Activated CD8-positive, alpha-beta memory T cell treated with anti-CD3 and anti-CD28 coated beads, Interleukin-2, amount 50 U/mL, for 4 hours (primary cell): ENCODE results near the gene POF1B.
"Not testable (repeated sequence)": the region's sequence is repeated elsewhere in the genome, so short reads cannot be mapped to it uniquely, and the experiment has no call there.

ENCODE experiments used
- DNase-seq: peaks from one replicate; pipeline ENCODE4 v3.0.0-alpha.2; 2020

The POF1B gene

GRCh38 chrX:85379174-85379907 is at the start of gene POF1B:
TSS of gene POF1B (minus strand) at chrX:85379665. CDS start at chrX:85379454, 211 bp downstream.
- DNase-seq = no peak

- no peak for DNase-seq
Measured at GRCh38 chrX:85429066-85429465, 49.6 kb upstream of the POF1B start.

GRCh38 chrX:85419293-85419692 is 39.8 kb upstream of the POF1B start:
- no peak for DNase-seq

- DNase-seq = no peak
Measured at GRCh38 chrX:85391878-85392238, 12.4 kb upstream of the POF1B start.

GRCh38 chrX:85391185-85391877 is 11.9 kb upstream of the POF1B start:
- DNase-seq = no peak

GRCh38 chrX:85381602-85382001 is 2.1 kb upstream of the POF1B start:
- no peak for DNase-seq

GRCh38 chrX:85378461-85378860 is 1.0 kb downstream of the POF1B start:
- no peak for DNase-seq

- no peak for DNase-seq
Measured at GRCh38 chrX:85375333-85375738, 4.1 kb downstream of the POF1B start.

- DNase-seq = no peak
Measured at GRCh38 chrX:85365370-85365995, 14.0 kb downstream of the POF1B start.

- DNase-seq = no peak
Measured at GRCh38 chrX:85359051-85359450, 20.4 kb downstream of the POF1B start.

- no peak for DNase-seq
Measured at GRCh38 chrX:85345523-85345922, 33.9 kb downstream of the POF1B start.

- DNase-seq = no peak
Measured at GRCh38 chrX:85327060-85327333, 52.5 kb downstream of the POF1B start.

GRCh38 chrX:85326234-85327059 is 53.0 kb downstream of the POF1B start:
- DNase-seq = no peak

- not testable (repeated sequence) for DNase-seq
Measured at GRCh38 chrX:85311348-85311747, 68.1 kb downstream of the POF1B start.

GRCh38 chrX:85309717-85310116 is 69.7 kb downstream of the POF1B start:
- no peak for DNase-seq

- no peak for DNase-seq
Measured at GRCh38 chrX:85303544-85303943, 75.9 kb downstream of the POF1B start.

- DNase-seq = no peak
Measured at GRCh38 chrX:85288992-85289723, 90.3 kb downstream of the POF1B start.

GRCh38 chrX:85285286-85285685 is 94.2 kb downstream of the POF1B start:
- DNase-seq = not testable (repeated sequence)

- peak; percentile 14 for DNase-seq
Measured at GRCh38 chrX:85244450-85245211, 134.8 kb downstream of the POF1B start.

- DNase-seq = peak; percentile 27
Measured at GRCh38 chrX:85243761-85244449, 135.6 kb downstream of the POF1B start, which contains the start of the genes SATL1 and ZNF711. TSS of gene SATL1 (minus strand) at chrX:85243779. CDS start at chrX:85108968, 134,811 bp downstream. TSS of gene ZNF711 (plus strand) at chrX:85243991. CDS start at chrX:85247573, 3,582 bp downstream.

GRCh38 chrX:85243155-85243554 is 136.3 kb downstream of the POF1B start:
- DNase-seq = no peak
